ENCODE data around the gene MARVELD3.

GRCh38 chr16:71600822-71601221 is 25.2 kb upstream of the MARVELD3 start:
- TF ChIP-seq CTCF (optimal IDR thresholded peaks at IDR 0.05 in 1 of 3, IDR thresholded peaks at IDR 0.05 in 1 of 3, conservative IDR thresholded peaks at IDR 0.05 in 1 of 3; ENCODE audit: extremely low read depth in 1 of 3, insufficient read depth in 2 of 3, low read length in 3 of 3) = no peak
- no peak for TF ChIP-seq EZH2 (IDR thresholded peaks at IDR 0.05; ENCODE audit: low read length)
